GM18517 (cell line): Measurements from ENCODE around the gene AP2A2.
"Not testable (repeated sequence)": the region's sequence is repeated elsewhere in the genome, so short reads cannot be mapped to it uniquely, and the experiment has no call there.

Source experiments
- ATAC-seq: cut with Tn5 transposase; IDR thresholded peaks from one replicate; pipeline ENCODE4 v1.9.1; 2021; ENCODE audit warnings: mild to moderate bottlenecking, moderate library complexity; ENCODE audit not compliant: unreplicated experiment

Gene AP2A2

GRCh38 chr11:972523-973211, 47.0 kb downstream of the AP2A2 start:
- no peak for ATAC-seq

- no peak for ATAC-seq
These were observed 47.6 kb downstream of the AP2A2 start for GRCh38 chr11:973237-973636.

- not testable (repeated sequence) for ATAC-seq
These were observed 49.7 kb downstream of the AP2A2 start for GRCh38 chr11:975376-975775.

GRCh38 chr11:975827-976226, 50.2 kb downstream of the AP2A2 start:
- ATAC-seq = no peak

- ATAC-seq = no peak
These were observed 50.9 kb downstream of the AP2A2 start for GRCh38 chr11:976431-977160.

- ATAC-seq = no peak
These were observed 52.4 kb downstream of the AP2A2 start for GRCh38 chr11:977830-978720.

- ATAC-seq = no peak
These were observed 53.1 kb downstream of the AP2A2 start for GRCh38 chr11:978781-979180.

GRCh38 chr11:980438-981357, 55.0 kb downstream of the AP2A2 start:
- ATAC-seq = no peak

- ATAC-seq = no peak
These were observed 56.1 kb downstream of the AP2A2 start for GRCh38 chr11:981764-982163.

GRCh38 chr11:984546-984945, 58.9 kb downstream of the AP2A2 start:
- ATAC-seq = no peak

- ATAC-seq = no peak
These were observed 59.7 kb downstream of the AP2A2 start for GRCh38 chr11:985406-985805.

- no peak for ATAC-seq
These were observed 60.2 kb downstream of the AP2A2 start for GRCh38 chr11:985848-986247.

GRCh38 chr11:986270-986951, 60.7 kb downstream of the AP2A2 start:
- ATAC-seq = no peak

GRCh38 chr11:986952-987305, 61.3 kb downstream of the AP2A2 start:
- ATAC-seq = no peak

- no peak for ATAC-seq
These were observed 62.0 kb downstream of the AP2A2 start for GRCh38 chr11:987671-988070.

- ATAC-seq = no peak
These were observed 64.4 kb downstream of the AP2A2 start for GRCh38 chr11:990101-990500.

GRCh38 chr11:991034-991433, 65.4 kb downstream of the AP2A2 start:
- ATAC-seq = no peak

- ATAC-seq = no peak
These were observed 66.1 kb downstream of the AP2A2 start for GRCh38 chr11:991711-992307.

- no peak for ATAC-seq
These were observed 66.9 kb downstream of the AP2A2 start for GRCh38 chr11:992577-992976.
